Sciatic nerve (tissue), 2 donors: ENCODE measurements around the gene KRT76. TPM values are rescaled to one million over a fixed set of nuclear protein-coding genes. Genes with fewer than 3 reads are reported as not detected.

Experiments used
- ATAC-seq: fragments of 200-7000 bp; cut with Tn5 transposase; one replicate; pipeline ENCODE4 v1.9.1; 2020; ENCODE audit warnings: mild to moderate bottlenecking, moderate library complexity
- DNase-seq: peaks from one replicate; pipeline ENCODE4 v3.0.0-alpha.2; 2020; ENCODE audit warnings: low spot score
- intact Hi-C: fragments of 100-400 bp; cut with DNase I; formaldehyde crosslinking; loops from one replicate; pipeline ENCODE4 v1.14.2; 2022
- total RNA-seq: library from RNA; stranded (reverse); fragmentation: NEBNext Ultra II Directional; extraction: Animal tissue kit (Norgen Biotek cat#: 25700); gene quantifications from one replicate; pipeline ENCODE4 v1.2.1, GENCODE V29; 2021
- donor health status: DM: no; HTN: no; CAD: no.
- donor health status: DM: no; HTN: no; CAD: no.

The KRT76 gene
- total RNA-seq, 1 donor from 2014 or later, result not detected

- intact Hi-C loops, result no loop called here
- ATAC-seq (no peak), DNase-seq (no peak)
These were observed 37.0 kb upstream of the KRT76 start, which contains the start of gene KRT4 for GRCh38 chr12:52813885-52814709. Gene KRT4, minus strand, starts transcription at chr12:52814116. Its CDS starts 58 bp downstream, at chr12:52814058.

- DNase-seq, result no peak
- no peak for ATAC-seq
- intact Hi-C loops, result no loop called here
These were observed 36.2 kb upstream of the KRT76 start for GRCh38 chr12:52813203-52813819.

GRCh38 chr12:52812749-52813148 lies 35.6 kb upstream of the KRT76 start:
- intact Hi-C loops, result no loop called here
- DNase-seq (no peak), ATAC-seq (no peak)

DNA sequence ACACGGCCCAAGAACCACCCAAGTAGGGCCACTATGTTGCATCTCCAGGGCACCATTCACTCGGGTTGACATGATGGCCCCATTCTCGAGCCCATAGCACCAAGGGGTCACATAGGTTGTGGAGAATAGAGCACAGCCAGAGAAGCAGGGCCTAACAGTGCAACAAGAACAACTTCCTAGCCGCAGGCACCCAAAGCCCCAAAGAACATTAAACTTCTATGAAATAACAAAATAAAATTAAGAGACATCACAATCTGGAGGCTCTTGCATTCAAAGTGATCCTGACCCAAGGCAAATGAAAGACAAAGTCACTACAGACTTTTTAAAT lies 34.9 kb upstream of the KRT76 start:
- ATAC-seq (no peak), DNase-seq (no peak)
- intact Hi-C loops, result no loop called here

GRCh38 chr12:52811191-52812072 lies 34.3 kb upstream of the KRT76 start:
- DNase-seq, result no peak
- intact Hi-C loops, result no loop called here
- no peak for ATAC-seq

DNA sequence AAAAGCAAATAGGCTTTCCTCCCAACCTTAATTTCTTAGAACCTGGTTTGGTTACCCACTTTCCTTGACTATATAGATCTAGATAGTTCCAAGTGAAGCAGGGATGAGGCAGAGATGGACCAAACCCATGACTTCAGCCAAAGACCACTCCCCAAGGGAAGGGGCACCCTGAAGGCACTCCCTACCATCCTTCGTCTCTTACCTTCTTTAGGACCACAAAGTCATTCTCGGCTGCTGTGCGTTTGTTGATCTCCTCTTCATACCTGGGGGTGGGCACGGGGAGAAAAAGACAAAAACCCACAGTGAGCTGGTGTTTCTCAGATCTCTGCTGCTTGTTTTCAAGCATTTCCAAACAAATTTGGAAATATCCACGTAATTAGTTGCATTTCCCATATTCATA lies 33.4 kb upstream of the KRT76 start:
- ATAC-seq (no peak), DNase-seq (no peak)
- intact Hi-C loops, result no loop called here

GRCh38 chr12:52809166-52809565 lies 32.0 kb upstream of the KRT76 start:
- DNase-seq (no peak), ATAC-seq (no peak)
- intact Hi-C loops, result no loop called here

DNA sequence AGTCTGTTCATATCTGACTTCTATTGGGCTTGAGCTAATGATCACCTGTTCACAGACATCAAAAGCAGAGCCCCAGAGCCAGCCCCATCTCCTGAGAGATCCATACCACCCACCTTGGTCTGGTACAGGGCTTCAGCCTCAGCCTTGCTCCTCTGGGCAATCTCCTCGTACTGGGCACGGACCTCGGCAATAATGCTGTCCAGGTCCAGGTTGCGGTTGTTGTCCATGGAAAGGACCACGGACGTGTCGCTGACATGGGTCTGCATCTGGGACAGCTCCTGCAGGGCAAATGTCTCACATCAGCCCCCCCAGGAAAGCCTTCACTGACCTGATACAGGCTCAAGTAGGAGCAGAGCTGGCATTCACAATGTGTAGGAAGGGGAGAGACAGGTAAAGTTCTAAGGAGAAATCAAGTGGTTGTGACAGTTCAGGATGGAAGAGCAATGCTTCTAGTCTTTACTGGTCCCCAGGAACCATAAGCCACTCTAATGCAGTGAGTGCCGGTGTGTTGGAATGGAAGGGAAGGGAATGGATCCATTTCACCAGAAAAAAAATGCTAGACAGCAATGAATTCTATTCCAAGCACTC lies 31.5 kb upstream of the KRT76 start:
- no peak for DNase-seq
- intact Hi-C loops, result no loop called here
- no peak for ATAC-seq

DNA sequence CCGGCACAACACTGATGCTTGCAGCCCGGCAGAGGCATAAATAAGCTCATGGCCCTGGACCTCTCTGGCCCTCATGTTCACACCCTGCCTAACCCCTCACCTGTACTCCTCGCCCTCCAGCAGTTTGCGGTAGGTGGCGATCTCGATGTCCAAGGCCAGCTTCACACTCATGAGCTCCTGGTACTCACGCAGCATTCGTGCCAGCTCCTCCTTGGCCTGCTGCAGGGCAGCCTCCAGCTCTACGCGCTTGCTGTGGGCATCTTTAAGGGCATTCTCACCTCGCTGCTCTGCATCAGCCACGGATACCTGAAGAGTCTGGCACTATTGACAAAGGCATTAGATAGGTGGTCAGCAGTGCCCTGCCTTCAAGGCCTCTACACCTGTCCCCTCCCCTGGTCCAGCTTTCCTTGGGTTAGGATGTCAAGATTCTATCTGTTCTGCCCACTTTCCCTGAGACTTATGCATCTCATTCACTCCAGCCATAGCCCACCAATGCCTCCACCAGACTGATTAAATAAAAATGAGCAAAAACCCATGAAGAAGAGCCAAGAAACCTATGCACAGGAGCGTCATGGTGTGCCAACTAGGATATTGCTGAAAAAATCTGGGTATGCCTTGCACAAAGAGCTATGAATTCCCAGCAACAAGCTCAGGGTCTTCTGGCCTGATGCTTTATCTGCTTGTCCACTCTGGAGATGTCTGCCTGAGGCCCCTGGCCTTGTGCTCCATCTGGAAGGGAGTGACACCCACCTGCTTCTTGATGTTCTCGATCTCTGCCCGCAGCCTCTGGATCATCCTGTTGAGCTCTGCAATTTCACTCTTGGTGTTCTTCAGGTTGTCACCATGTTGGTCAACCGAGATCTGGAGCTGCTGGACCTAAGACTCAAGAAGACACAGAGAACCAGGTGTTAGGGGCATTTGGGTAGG lies 30.7 kb upstream of the KRT76 start:
- ATAC-seq (no peak), DNase-seq (no peak)
- intact Hi-C loops, result no loop called here

DNA sequence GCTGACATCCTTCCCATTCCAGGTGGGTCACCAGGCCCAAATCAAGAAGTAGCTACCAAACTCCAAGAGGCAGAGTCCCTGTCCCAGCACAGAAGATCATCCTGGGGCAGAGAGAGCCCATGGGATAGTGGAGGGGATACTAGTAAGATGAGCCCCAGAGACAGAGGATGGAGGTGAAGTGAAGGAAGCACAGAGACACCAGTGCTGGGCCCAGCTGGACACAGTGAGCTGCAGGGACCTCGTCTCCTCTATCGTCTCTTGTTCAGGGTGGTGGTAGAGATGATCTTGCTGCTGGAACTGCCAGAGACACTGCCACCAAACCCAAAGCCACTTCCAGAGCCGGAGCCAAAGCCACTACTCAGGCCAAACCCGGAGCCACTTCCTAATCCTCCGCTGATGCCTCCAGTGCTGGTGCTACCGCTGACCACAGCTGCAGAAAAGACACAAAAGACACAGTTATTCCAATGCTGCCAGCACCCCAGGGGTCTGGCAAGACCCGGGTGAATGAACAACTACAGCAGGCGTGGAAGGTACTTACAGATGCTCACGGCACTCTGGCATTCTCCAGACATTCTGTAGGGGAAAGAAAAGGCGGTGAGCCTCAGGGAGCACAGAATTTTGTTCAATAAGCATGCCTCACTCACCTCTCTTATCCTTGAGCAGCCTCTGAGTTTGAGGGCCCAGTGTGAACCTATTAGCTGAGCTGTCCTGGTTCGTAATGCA lies 29.8 kb upstream of the KRT76 start:
- intact Hi-C loops, result no loop called here
- no peak for DNase-seq

GRCh38 chr12:52806169-52806811 lies 29.1 kb upstream of the KRT76 start:
- ATAC-seq, result no peak
- no peak for DNase-seq
- intact Hi-C loops, result no loop called here

More for the DNA sequence above, 29.8 kb upstream of the KRT76 start:
- no peak for ATAC-seq

GRCh38 chr12:52805739-52806138 lies 28.6 kb upstream of the KRT76 start:
- no peak for DNase-seq
- intact Hi-C loops, result no loop called here
- no peak for ATAC-seq

DNA sequence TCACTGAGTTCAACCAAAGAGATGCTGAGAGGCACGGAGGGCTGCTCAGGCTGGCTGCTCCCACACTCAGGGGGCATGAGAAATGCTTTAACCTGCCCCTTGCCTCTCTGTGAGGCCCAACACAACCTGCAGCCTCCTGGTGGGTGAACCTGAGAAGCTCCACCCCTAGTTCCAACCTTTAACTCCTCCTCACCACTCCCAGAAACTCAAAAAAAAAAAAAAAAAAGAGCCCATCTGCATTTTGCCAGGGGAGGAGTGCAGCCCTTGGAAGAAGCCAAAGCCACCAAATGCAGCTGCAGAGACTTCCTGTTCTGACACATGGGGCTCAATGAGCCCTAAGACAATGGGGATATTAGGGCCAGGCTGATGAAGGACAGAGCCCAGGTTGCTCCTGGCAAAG lies 27.9 kb upstream of the KRT76 start:
- DNase-seq (no peak), ATAC-seq (no peak)
- intact Hi-C loops, result no loop called here

DNA sequence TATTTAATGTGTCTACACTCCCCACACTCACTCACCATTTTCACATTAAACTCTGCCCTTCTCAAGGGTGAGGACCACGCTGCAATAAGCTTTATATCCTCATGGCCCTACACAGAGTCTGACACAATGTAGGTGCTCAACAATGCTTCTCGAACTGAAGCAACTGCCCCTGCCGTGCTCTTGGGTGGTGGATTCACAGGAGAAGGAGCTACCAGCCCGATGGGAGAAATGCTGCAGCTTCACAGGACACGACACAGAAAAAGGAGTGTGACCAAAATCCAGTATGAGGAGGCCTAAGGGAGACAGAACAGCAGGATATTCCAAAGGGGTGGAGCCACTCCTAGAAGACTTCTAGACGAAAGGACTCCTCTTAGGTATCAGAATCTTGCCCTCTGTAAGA lies 25.3 kb upstream of the KRT76 start:
- no peak for ATAC-seq
- intact Hi-C loops, result no loop called here
- no peak for DNase-seq

GRCh38 chr12:52801773-52802172 lies 24.6 kb upstream of the KRT76 start:
- intact Hi-C loops, result no loop called here
- DNase-seq (no peak), ATAC-seq (no peak)

- ATAC-seq, result no peak
- intact Hi-C loops, result no loop called here
- DNase-seq, result no peak
These were observed 23.2 kb upstream of the KRT76 start for GRCh38 chr12:52800259-52800917.
